CD14-positive monocyte (primary cell): Measurements from ENCODE around the gene NUBPL. TPM values are rescaled to one million over a fixed set of nuclear protein-coding genes. Genes with fewer than 3 reads are reported as not detected.

ENCODE experiments used
- DNase-seq, 3 donors: peaks; one replicate each; pipeline ENCODE4 v3.0.0-alpha.2; 2011 to 2022
- H2AFZ ChIP-seq: 2 replicates; pipeline ENCODE4 v1.6.0; 2012; ENCODE audit warnings: mild to moderate bottlenecking, low read depth, low read length, inconsistent platforms; ENCODE audit not compliant: insufficient read depth, poor library complexity, severe bottlenecking
- H3K27ac ChIP-seq, 2 donors: 1 replicate in 1 of 2; 2 replicates in 1 of 2; pipeline ENCODE4 v1.5.1; 2012 to 2013; ENCODE audit warnings: low read length in 2 of 2, control low read depth in 1 of 2, inconsistent platforms in 1 of 2, low read depth in 1 of 2, mild to moderate bottlenecking in 1 of 2
- H3K27me3 ChIP-seq, 2 donors: one replicate each; pipeline versions ENCODE4 v1.6.0 to v1.6.1; 2011 to 2013; ENCODE audit warnings: low read length in 2 of 2; ENCODE audit not compliant: control insufficient read depth in 2 of 2, insufficient read depth in 2 of 2
- H3K36me3 ChIP-seq, 2 donors: replicated peaks in 1 of 2; 1 replicate in 1 of 2; 2 replicates in 1 of 2; pipeline versions ENCODE4 v1.5.1 to v1.6.1; 2012 to 2013; ENCODE audit warnings: low read length in 2 of 2, control low read depth in 1 of 2, inconsistent platforms in 1 of 2, mild to moderate bottlenecking in 1 of 2; ENCODE audit not compliant: insufficient read depth in 2 of 2, control insufficient read depth in 1 of 2
- H3K4me1 ChIP-seq, 2 donors: 1 replicate in 1 of 2; 2 replicates in 1 of 2; pipeline versions ENCODE4 v1.5.1 to v1.6.1; 2012 to 2013; ENCODE audit warnings: low read length in 2 of 2, control low read depth in 1 of 2, inconsistent platforms in 1 of 2, mild to moderate bottlenecking in 1 of 2, moderate library complexity in 1 of 2; ENCODE audit not compliant: insufficient read depth in 2 of 2, control insufficient read depth in 1 of 2
- H3K4me2 ChIP-seq: replicated peaks from 2 replicates; pipeline ENCODE3; 2012; ENCODE audit warnings: low read length, moderate library complexity, mild to moderate bottlenecking; ENCODE audit not compliant: poor library complexity, severe bottlenecking; ENCODE audit errors: extremely low read depth
- H3K4me3 ChIP-seq, 3 experiments: fragments of 200-600 bp in 1 of 3; sonication (generic) in 1 of 3; replicated peaks in 1 of 3; 1 replicate in 2 of 3; 2 replicates in 1 of 3; pipeline ENCODE4 v1.5.1; 2011 to 2013; ENCODE audit warnings: low read length in 3 of 3, mild to moderate bottlenecking in 3 of 3, control low read depth in 2 of 3, low read depth in 2 of 3, inconsistent platforms in 1 of 3, moderate library complexity in 1 of 3
- H3K79me2 ChIP-seq: 2 replicates; pipeline ENCODE4 v1.6.0; 2012; ENCODE audit warnings: mild to moderate bottlenecking, control low read depth, inconsistent platforms, low read length, moderate library complexity; ENCODE audit not compliant: insufficient read depth
- H3K9ac ChIP-seq: 2 replicates; pipeline ENCODE4 v1.6.0; 2017; ENCODE audit warnings: low read length, mild to moderate bottlenecking; ENCODE audit not compliant: insufficient read depth, poor library complexity, severe bottlenecking
- H3K9me3 ChIP-seq, 2 donors: replicated peaks in 1 of 2; 1 replicate in 1 of 2; 2 replicates in 1 of 2; pipeline versions ENCODE4 v1.5.1 to v1.6.1; 2012 to 2013; ENCODE audit warnings: low read length in 2 of 2, control low read depth in 1 of 2; ENCODE audit not compliant: control insufficient read depth in 1 of 2, insufficient read depth in 1 of 2
- H4K20me1 ChIP-seq: 2 replicates; pipeline ENCODE4 v1.6.0; 2012; ENCODE audit warnings: mild to moderate bottlenecking, low read length, control low read depth, moderate library complexity; ENCODE audit not compliant: insufficient read depth
- H3K27ac Mint-ChIP-seq, 7 donors: one replicate each; pipeline ENCODE4 v1.8.0; 2020; ENCODE audit warnings: mild to moderate bottlenecking in 7 of 7, mixed read lengths in 7 of 7, moderate library complexity in 6 of 7, inconsistent platforms in 2 of 7
- H3K27me3 Mint-ChIP-seq, 3 donors: one replicate each; pipeline ENCODE4 v1.8.0; 2021 to 2022; ENCODE audit warnings: low read depth in 3 of 3, mild to moderate bottlenecking in 3 of 3, mixed read lengths in 3 of 3, moderate library complexity in 3 of 3, inconsistent platforms in 1 of 3
- H3K36me3 Mint-ChIP-seq, 2 donors: one replicate each; pipeline ENCODE4 v1.8.0; 2020; ENCODE audit warnings: mixed read lengths in 2 of 2, inconsistent platforms in 1 of 2, mild to moderate bottlenecking in 1 of 2
- H3K4me1 Mint-ChIP-seq: one replicate; pipeline ENCODE4 v1.8.0; 2020; ENCODE audit warnings: mild to moderate bottlenecking, mixed read lengths
- H3K4me3 Mint-ChIP-seq, 2 donors: one replicate each; pipeline ENCODE4 v1.8.0; 2020; ENCODE audit warnings: mild to moderate bottlenecking in 2 of 2, mixed read lengths in 2 of 2, moderate library complexity in 1 of 2
- H3K9me3 Mint-ChIP-seq, 7 donors: one replicate each; pipeline ENCODE4 v1.8.0; 2020 to 2022; ENCODE audit warnings: mixed read lengths in 7 of 7, mild to moderate bottlenecking in 6 of 7, moderate library complexity in 6 of 7, inconsistent platforms in 2 of 7
- WGBS: methylation state at CpG from one replicate; pipeline ENCODE4 v1.1.5; 2013; ENCODE audit warnings: missing lambda C conversion rate; ENCODE audit not compliant: insufficient coverage; 5-methylcytosine and 5-hydroxymethylcytosine counted together
- intact Hi-C, 2 donors: fragments of 100-400 bp; cut with micrococcal nuclease; formaldehyde crosslinking; loops; one replicate each; pipeline versions ENCODE4 v1.15.0 to v1.15.1; 2023
- polyA plus RNA-seq, 3 donors: library from polyadenylated mRNA; depleted of rRNA in 1 of 3; unstranded in 2 of 3; stranded (reverse) in 1 of 3; fragments of 300-500 nt in 2 of 3; fragments of >200 nt in 1 of 3; fragmentation: Illumina TruSeq in 2 of 3; gene quantifications; 1 replicate in 2 of 3; 2 replicates in 1 of 3; pipeline ENCODE4 v1.2.3, GENCODE V29; 2012 to 2021
- TF ChIP-seq, protein P1 (sequence below): fragments of 200-600 bp; IDR thresholded peaks from one replicate; pipeline ENCODE4 v1.8.0; 2022; ENCODE audit warnings: antibody characterized with exemption, mild to moderate bottlenecking

Gene NUBPL
- polyA plus RNA-seq, 3 donors = 0.75 to 2.4 (median 2.3) TPM

GRCh38 chr14:31760277-31760676, 199.1 kb downstream of the NUBPL start:
- Mint-ChIP-seq H3K36me3 (peaks cover 0 to under 1% of the 10 kb centered on the region in 2 donors), H3K27ac (no peak overlapping the region), H3K4me3 (no peak overlapping the region), H3K4me1 (no peaks in the 10 kb centered on the region), H3K9me3 (peaks cover 0 to 7% (median 3%) of the 10 kb centered on the region in 7 donors), H3K27me3 (no peaks in the 10 kb centered on the region)
- no peak for DNase-seq
- Histone ChIP-seq H3K9me3 (no peaks in the 10 kb centered on the region), H3K79me2 (no peaks in the 10 kb centered on the region), H3K36me3 (no peaks in the 10 kb centered on the region), H3K9ac (no peak overlapping the region), H3K4me3 (no peak overlapping the region), H3K27ac (no peak overlapping the region), H4K20me1 (no peaks in the 10 kb centered on the region), H2AFZ (no peak overlapping the region), H3K27me3 (no peaks in the 10 kb centered on the region), H3K4me2 (no peak overlapping the region), H3K4me1 (no peaks in the 10 kb centered on the region)
- intact Hi-C loops = no loop called here
- no CpG with 5 or more reads among the region's 3 CpGs for WGBS
- TF ChIP-seq, protein P1, sequence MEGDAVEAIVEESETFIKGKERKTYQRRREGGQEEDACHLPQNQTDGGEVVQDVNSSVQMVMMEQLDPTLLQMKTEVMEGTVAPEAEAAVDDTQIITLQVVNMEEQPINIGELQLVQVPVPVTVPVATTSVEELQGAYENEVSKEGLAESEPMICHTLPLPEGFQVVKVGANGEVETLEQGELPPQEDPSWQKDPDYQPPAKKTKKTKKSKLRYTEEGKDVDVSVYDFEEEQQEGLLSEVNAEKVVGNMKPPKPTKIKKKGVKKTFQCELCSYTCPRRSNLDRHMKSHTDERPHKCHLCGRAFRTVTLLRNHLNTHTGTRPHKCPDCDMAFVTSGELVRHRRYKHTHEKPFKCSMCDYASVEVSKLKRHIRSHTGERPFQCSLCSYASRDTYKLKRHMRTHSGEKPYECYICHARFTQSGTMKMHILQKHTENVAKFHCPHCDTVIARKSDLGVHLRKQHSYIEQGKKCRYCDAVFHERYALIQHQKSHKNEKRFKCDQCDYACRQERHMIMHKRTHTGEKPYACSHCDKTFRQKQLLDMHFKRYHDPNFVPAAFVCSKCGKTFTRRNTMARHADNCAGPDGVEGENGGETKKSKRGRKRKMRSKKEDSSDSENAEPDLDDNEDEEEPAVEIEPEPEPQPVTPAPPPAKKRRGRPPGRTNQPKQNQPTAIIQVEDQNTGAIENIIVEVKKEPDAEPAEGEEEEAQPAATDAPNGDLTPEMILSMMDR = no peak

DNA sequence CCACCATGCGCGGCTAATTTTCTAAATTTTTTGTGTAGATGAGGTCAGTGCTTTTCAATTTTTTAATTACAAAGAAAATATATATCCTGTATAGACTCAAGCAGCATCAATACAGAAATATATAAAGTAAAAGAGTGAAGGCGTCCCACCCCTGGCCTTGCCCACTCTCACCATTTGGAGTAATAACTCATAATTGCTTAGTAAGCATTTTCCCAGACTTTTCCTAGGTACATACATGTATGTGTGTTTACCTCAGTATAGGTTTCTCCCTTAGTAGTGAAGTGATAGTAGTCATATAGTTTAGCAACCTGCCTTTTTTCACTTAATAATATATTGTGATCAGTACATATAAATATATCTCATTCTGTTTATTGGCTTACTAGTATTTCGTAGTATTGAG, 200.1 kb downstream of the NUBPL start:
- H3K36me3 ChIP-seq = no peaks in the 10 kb centered on the region
- no peaks in the 10 kb centered on the region for H3K4me1 ChIP-seq
- no peaks in the 10 kb centered on the region for H3K79me2 ChIP-seq
- H3K27ac Mint-ChIP-seq = no peak overlapping the region
- no peaks in the 10 kb centered on the region for H3K27me3 ChIP-seq
- no peaks in the 10 kb centered on the region for H3K36me3 Mint-ChIP-seq
- no peak overlapping the region for H3K9ac ChIP-seq
- TF ChIP-seq, protein P1 = no peak
- H3K27ac ChIP-seq = no peak overlapping the region
- no peak overlapping the region for H3K4me2 ChIP-seq
- intact Hi-C loops = no loop called here
- H3K9me3 ChIP-seq = no peaks in the 10 kb centered on the region
- WGBS = no CpG with 5 or more reads among the region's 4 CpGs
- H4K20me1 ChIP-seq = no peaks in the 10 kb centered on the region
- H3K4me3 ChIP-seq = no peak overlapping the region
- peaks cover 0 to 3% (median 1%) of the 10 kb centered on the region in 7 donors for H3K9me3 Mint-ChIP-seq
- H3K4me3 Mint-ChIP-seq = no peak overlapping the region
- no peak overlapping the region for H2AFZ ChIP-seq
- DNase-seq = no peak
- H3K27me3 Mint-ChIP-seq = no peaks in the 10 kb centered on the region
- no peaks in the 10 kb centered on the region for H3K4me1 Mint-ChIP-seq
